HG03103 (cell line): ENCODE data around the gene ADCY4.
"Not testable (repeated sequence)": the region's sequence is repeated elsewhere in the genome, so short reads cannot be mapped to it uniquely, and the experiment has no call there.

Experiments
- ATAC-seq: cut with Tn5 transposase; IDR thresholded peaks from one replicate; pipeline ENCODE4 v1.9.1; 2021; ENCODE audit warnings: low read depth; ENCODE audit not compliant: unreplicated experiment

ADCY4 gene

DNA sequence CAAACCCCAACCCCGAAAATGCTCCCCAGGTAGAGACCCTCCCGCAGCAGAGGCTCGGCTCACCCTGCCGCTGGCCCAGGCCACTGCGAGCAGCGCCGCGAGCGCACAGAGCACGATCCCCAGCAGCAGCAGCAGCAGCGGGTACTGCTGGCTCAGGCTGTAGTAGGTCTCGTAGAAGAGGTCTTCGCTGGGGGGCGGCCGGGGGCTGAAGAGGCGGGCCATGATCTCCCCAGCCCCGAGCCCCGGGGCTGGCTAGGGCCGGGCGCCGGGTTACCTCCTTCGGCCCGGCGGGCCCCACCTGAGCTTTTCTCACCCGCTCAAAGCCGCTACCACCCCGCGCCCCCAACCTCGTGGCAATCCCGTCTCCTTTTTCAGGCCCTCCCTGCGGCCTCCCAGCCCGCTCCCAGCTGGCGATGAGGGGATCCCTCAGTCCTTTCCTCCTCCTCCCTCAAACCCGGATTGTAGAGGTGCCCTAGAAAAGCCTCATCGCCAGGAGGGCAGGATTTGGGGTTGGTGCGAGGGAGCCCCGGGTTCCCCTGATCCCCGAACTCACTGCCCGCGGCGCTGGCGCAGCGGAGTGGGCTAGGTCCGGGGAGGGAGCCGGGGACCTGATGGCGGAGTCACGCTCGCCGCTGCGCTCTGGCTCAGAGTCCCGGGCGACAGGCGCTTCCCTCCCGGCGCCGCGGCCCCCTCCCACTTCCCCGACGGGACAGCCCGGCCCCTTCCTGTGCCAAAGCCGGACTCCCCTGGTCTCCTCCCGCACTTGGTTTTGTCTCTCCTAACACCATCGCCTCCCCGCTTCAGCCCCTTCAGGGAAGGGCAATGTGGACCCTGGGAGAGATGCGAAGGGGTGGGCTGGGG lies at the start of gene ADCY4:
Gene ADCY4 (minus strand): TSS at position 641 of the 861 bp plus-strand sequence. CDS start 419 bp downstream, at position 222.
- ATAC-seq, result no peak

GRCh38 chr14:24384169-24384568 lies 49.3 kb upstream of the ADCY4 start:
- no peak for ATAC-seq

- ATAC-seq, result no peak
These were observed 47.1 kb upstream of the ADCY4 start for GRCh38 chr14:24382064-24382371.

GRCh38 chr14:24381363-24382063 lies 46.6 kb upstream of the ADCY4 start:
- no peak for ATAC-seq

DNA sequence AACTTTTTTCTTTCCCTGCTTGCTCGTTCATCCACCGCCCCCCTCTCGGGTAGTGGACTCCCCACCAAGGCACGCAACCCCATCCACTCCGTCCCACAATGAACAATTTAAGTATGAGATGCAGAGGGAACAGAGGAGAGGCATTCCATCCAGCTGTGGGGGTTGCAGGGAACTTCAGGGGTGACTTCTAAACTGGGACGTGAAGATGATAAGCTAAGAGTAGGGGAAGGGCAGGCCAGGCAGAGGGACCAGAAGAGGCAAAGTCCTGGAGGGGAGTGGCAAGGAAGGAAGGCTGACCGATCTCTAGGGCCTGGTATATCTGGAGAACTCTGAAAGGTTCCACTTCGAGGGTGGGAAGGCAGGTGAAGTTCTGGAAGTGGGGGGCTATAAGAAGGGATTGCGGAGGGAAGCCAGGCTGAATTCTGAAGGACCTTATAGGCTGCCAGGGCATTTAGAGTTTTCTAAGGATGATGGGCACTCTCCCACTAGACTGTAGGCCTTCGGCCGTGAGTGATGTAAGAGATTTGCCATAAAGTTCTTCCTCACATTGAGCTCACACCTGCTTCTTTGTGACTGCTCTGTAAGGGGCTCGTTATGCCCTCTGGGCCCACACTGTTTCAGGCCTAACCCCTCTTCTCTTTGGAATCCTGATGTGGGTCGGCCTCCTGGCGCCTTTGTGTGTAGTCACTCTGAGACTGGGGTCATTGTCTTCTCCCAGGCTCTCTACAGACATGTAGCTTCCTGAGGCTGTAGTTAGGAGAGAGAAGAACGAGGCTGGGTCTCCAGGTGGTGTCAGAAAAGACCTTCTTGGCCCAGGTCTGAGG lies 45.2 kb upstream of the ADCY4 start:
- ATAC-seq, result no peak

DNA sequence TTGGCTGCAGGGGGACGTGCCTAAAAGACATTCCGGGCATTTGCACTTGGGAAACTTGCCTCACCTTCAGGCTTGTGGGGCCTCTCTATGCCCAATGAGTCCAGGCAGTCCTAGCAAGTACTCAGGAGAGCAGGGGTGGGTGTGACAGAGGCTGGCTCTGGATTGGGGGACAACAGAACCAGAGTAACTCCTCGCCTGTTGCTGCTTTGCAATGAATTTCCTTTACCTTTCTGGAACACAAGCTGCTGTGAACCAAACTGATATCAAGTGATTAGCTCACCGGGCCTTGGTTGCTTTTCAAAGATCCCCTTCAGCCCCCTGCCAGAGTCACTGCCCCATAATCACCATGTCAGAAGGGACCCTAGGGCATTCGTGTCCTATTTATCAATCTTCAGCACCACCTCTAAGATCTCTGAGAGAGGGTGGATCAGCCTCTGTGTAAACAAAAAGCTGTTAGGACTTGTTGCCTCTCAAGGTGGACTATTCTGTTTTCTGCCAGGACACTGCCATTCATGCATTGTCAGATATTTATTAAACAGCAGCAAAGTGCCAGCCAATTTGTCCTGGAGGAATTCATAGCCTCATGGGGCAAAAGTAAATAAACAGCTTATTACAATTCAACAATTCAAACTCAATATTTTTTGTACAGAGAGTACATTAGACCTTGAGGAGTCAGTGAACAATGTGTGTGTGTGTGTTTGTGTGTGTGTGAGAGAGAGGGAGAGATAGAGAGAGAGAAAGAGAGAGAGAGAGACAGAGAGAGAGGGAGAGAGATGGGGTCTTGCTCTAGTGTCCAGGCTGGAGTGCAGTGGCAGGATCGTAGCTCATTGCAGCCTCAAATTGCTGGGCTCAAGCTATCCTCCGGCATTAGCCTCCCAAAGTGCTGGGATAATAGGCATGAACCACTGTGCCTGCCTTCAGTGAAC lies 44.4 kb upstream of the ADCY4 start:
- ATAC-seq, result no peak

- no peak for ATAC-seq
These were observed 43.5 kb upstream of the ADCY4 start for GRCh38 chr14:24378327-24378726.

DNA sequence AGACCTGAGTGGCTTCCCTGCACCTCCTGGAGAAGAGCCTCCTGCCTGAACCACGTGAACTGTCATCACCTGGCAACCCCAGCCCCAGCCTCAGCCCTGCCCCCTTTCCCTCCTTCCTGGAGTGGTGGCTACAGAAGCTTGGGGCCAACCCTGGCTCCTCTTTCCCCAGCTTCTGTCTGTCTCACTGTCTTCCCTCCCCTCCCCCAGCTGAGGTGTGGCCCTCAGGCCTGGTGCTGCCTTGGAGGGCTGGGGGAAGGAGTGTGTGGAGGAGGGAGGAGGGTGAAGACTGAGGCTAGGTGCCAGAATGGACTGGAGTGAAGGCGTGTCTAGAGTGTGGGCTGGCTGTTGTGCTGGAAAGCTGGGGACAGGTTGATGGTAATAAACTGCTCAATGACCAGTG lies 42.8 kb upstream of the ADCY4 start:
- no peak for ATAC-seq

GRCh38 chr14:24377126-24377525 lies 42.3 kb upstream of the ADCY4 start:
- ATAC-seq, result no peak

DNA sequence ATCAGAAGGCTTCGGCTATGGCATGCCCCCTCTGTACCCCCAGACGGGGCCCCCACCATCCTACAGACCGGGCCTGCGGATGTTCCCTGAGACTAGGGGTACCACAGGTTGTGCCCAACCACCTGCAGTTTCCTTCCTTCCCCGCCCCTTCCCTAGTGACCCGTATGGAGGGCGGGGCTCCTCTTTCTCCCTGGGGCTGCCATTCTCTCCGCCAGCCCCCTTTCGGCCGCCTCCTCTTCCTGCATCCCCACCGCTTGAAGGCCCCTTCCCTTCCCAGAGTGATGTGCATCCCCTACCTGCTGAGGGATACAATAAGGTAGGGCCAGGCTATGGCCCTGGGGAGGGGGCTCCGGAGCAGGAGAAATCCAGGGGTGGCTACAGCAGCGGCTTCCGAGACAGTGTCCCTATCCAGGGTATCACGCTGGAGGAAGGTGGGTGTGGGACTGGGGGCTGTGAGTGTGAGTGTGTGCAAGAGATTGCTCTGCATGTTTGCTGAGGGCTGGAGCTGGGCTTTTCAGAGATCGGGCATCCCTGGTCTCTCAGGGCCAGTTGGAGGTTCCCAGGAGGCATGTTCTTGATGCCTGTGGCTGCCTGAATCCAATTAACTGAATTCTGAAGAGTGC lies 41.7 kb upstream of the ADCY4 start:
- ATAC-seq, result no peak

DNA sequence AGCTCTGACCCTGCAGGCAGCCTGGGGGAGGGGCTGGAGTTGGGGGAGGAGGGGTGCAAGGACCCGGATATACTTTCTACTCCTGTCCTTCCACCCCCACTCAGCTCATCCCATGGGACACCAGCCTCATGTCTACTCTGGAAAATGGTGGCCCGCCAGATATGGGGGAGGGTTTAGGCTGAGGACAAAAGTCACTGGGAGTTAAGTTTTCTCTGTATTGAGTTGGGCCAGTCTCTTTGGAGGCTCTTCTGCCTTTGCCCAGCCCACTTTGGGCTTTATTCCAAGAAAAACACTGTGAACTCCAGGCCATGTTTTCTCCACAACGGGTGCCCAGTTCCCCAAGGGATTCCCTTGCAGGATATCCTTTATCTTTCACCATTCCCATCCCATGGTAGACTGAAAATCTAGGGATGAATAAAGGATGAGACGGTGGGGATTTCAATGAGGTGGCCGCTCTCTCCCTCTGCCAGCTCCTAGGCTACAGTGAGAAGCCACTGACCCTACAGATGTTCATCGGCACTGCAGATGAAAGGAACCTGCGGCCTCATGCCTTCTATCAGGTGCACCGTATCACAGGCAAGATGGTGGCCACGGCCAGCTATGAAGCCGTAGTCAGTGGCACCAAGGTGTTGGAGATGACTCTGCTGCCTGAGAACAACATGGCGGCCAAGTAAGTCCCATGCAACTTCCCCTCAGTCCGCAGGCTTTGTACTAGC lies 38.0 kb upstream of the ADCY4 start:
- no peak for ATAC-seq

DNA sequence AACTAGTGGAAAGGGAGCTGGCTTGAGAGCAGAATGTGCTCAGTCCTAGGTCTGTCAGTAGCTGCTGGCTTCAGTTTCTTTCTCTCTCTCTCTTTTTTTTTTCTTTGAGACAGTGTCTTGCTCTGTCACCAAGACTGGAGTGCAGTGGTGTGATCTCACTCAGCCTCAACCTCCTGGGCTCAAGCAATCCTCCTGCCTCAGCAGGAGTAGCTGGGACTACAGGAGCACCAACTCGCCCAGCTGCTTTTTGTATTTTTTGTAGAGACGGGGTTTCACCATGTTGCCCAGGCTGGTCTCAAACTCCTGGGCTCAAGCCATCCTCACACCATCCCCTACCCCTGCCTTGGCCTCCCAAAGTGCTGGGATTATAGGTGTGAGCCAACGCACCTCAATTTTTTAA lies 36.7 kb upstream of the ADCY4 start:
- ATAC-seq, result not testable (repeated sequence)

DNA sequence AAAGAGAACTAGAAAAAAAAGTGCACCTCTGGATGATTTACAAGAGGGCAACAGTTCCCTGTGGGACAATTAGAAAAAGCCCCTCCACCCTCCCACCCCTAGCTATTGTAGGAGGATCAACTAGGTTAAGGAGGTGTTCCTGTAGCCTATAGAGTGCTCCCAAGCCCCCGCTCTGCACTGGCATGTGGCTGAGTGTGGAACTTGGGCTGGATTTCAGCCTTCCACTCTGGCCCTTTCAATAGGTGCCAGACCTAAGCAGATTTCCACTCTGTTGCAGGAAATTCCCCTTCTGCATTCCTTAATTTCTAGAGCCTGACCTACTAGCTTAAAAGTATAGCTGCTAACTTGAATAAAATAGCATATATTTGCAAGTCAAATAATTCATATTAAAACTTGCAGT lies 35.9 kb upstream of the ADCY4 start:
- ATAC-seq, result no peak

DNA sequence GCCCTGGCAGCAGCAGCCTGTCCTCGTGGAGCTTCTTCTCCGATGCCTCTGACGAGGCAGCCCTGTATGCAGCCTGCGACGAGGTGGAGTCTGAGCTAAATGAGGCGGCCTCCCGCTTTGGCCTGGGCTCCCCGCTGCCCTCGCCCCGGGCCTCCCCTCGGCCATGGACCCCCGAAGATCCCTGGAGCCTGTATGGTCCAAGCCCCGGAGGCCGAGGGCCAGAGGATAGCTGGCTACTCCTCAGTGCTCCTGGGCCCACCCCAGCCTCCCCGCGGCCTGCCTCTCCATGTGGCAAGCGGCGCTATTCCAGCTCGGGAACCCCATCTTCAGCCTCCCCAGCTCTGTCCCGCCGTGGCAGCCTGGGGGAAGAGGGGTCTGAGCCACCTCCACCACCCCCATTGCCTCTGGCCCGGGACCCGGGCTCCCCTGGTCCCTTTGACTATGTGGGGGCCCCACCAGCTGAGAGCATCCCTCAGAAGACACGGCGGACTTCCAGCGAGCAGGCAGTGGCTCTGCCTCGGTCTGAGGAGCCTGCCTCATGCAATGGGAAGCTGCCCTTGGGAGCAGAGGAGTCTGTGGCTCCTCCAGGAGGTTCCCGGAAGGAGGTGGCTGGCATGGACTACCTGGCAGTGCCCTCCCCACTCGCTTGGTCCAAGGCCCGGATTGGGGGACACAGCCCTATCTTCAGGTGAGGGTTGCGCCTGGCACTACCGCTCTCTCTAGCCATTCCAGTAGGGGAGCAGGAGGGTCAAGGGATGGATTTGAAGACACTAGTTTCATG lies 35.2 kb upstream of the ADCY4 start:
- no peak for ATAC-seq

GRCh38 chr14:24369463-24369862 lies 34.6 kb upstream of the ADCY4 start:
- ATAC-seq, result no peak

DNA sequence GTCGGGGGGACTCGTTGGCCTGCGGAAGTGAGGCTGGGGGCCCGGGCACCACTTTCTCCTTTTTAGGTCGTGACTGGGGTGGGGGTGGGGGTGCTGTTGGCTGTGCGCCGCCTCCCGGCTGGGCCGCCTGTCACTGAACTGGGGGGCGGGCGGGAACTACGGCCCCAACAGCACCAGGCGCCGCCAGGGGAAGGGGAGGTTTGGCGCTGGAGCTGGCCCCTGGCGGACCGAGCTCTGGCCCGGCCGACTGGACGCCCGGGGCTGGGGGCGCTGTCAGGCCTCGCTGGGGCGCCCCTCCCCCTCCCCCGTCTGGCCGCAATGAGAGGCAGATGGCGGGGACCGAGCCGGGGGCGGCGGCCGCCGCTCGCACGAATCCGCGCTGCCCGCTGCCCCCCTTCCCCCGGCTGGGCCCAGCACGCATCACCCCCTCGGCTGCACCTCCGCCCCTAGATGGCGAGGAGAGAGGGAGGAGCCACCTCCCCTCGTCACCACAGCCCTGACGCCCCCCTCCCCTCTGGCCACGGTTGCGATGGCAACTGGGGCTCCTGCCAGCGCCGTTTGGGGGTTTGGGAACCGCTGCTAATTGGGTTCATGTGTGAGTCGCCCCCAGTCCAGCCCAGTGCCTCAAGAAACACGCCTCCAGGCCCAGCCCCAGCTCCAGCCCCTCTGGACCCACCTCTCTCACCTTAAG lies 33.8 kb upstream of the ADCY4 start:
- no peak for ATAC-seq

DNA sequence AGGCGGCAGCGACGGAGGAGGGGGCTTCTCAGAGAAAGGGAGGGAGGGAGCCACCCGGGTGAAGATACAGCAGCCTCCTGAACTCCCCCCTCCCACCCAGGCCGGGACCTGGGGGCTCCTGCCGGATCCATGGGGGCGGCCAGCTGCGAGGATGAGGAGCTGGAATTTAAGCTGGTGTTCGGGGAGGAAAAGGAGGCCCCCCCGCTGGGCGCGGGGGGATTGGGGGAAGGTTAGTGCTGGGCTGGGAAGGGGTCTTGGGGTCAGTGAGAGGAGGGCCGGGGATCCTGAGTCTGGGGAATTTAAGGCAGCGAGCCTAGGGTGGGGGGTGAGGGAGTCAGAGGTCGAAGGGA lies 33.3 kb upstream of the ADCY4 start:
- no peak for ATAC-seq
